SU-DHL-6 (cell line): Measurements from ENCODE around the gene NOXA1.

Source experiments
- EZH2phosphoT487 ChIP-seq: fragments of 200-600 bp; sonication (generic), shearing (Covaris generic); conservative IDR thresholded peaks from 2 replicates; pipeline ENCODE4 v1.6.1; 2018; ENCODE audit warnings: mild to moderate bottlenecking, antibody characterized with exemption, low read length, moderate library complexity, mixed read lengths
- TF ChIP-seq, protein P1 (sequence below): fragments of 200-600 bp; sonication (generic); IDR thresholded peaks from one replicate; pipeline ENCODE4 v1.5.1; 2017; ENCODE audit warnings: antibody characterized with exemption, mild to moderate bottlenecking, low read length, moderate library complexity; ENCODE audit not compliant: insufficient read depth, poor library complexity, severe bottlenecking

DNA sequence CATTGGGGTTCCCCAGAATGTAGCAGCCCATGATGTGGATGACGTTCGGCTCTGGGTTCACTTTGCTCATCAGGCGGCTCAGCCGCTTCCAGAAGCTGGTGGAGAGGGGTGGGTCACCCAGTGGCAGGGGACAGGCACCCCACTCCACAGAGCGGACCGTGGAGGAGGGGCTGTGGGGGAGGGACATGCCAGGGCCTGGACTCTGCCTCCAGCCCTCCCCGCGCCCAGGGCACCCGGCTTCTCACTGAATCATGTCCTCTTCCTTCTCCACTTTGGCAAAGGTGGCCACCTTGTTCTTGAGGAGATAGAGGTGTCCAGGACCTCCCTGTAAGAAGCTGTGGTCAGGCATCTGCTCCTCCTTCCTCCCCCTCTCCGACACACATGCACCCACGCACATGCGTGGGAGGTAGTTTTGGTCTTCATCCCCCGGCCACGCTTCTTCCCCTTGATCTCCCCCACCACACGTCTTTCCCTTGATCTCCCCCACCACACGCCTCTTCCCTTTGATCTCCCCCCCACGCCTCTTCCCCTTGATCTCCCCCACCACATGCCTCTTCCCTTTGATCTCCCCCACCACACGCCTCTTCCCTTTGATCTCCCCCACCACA is 26.8 kb downstream of the NOXA1 start:
- TF ChIP-seq, protein P1, sequence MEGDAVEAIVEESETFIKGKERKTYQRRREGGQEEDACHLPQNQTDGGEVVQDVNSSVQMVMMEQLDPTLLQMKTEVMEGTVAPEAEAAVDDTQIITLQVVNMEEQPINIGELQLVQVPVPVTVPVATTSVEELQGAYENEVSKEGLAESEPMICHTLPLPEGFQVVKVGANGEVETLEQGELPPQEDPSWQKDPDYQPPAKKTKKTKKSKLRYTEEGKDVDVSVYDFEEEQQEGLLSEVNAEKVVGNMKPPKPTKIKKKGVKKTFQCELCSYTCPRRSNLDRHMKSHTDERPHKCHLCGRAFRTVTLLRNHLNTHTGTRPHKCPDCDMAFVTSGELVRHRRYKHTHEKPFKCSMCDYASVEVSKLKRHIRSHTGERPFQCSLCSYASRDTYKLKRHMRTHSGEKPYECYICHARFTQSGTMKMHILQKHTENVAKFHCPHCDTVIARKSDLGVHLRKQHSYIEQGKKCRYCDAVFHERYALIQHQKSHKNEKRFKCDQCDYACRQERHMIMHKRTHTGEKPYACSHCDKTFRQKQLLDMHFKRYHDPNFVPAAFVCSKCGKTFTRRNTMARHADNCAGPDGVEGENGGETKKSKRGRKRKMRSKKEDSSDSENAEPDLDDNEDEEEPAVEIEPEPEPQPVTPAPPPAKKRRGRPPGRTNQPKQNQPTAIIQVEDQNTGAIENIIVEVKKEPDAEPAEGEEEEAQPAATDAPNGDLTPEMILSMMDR = no peak
- TF ChIP-seq EZH2phosphoT487 = no peak
